GM12873 (cell line): ENCODE measurements around the gene DNAJC10.

Experiments
- TF ChIP-seq, protein P1 (sequence below): IDR thresholded peaks from 2 replicates; pipeline ENCODE4 v1.5.1; 2012; ENCODE audit warnings: low read depth, mild to moderate bottlenecking, moderate library complexity, low read length, control low read depth; ENCODE audit not compliant: insufficient read depth; ENCODE audit errors: missing control alignments

The DNAJC10 gene

DNA sequence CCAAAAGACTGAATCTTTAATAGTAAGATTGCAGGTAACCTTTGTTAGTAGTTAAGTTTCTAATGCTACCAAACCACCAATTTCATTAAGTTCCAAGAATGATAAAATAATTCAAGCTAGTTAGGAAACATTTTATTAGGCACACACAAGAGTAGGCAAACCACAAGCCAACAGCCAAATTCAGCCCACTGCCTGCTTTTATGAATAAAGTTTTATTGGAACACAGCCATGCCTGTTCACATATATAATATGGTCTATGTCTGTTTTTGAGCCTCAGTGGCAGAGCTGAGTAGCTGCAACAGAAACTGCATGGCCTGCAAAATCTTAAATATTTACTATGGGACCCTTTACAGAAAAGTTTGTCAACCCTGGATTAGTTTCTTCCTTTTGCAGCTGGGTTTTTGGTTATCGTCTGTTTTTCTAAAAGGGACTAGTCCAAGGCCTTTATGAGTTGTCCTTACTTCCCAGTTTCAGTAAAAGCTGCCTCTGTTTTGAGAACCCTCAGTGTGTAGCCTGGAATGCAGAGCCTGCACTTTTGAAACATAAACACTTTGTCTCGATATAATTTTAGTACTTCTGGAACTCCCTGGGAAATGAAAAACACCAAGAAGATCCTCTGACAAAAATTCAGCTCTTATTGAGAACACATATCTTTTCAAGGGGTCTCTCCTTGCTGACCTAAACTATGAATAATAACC, 111.3 kb downstream of the DNAJC10 start:
- TF ChIP-seq, protein P1, sequence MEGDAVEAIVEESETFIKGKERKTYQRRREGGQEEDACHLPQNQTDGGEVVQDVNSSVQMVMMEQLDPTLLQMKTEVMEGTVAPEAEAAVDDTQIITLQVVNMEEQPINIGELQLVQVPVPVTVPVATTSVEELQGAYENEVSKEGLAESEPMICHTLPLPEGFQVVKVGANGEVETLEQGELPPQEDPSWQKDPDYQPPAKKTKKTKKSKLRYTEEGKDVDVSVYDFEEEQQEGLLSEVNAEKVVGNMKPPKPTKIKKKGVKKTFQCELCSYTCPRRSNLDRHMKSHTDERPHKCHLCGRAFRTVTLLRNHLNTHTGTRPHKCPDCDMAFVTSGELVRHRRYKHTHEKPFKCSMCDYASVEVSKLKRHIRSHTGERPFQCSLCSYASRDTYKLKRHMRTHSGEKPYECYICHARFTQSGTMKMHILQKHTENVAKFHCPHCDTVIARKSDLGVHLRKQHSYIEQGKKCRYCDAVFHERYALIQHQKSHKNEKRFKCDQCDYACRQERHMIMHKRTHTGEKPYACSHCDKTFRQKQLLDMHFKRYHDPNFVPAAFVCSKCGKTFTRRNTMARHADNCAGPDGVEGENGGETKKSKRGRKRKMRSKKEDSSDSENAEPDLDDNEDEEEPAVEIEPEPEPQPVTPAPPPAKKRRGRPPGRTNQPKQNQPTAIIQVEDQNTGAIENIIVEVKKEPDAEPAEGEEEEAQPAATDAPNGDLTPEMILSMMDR, result no peak

DNA sequence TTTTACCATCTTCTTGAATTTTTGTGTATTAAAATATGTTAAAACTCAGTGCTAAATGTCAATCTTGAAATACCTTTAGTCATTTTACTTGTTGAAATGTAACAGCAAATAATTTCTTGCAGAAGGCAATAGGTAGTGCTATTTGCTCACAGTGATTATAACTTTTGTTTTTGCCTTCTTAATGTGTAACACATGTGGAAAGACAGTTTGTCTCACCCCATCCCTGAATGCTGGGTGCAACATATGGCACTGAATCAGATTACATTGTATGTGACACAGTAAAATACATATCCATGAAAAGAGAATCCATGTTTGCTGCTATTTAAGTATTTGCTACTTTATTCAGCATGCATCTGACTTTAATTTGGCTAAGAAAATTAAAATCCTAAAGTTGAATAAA, 115.0 kb downstream of the DNAJC10 start:
- TF ChIP-seq, protein P1, result no peak

DNA sequence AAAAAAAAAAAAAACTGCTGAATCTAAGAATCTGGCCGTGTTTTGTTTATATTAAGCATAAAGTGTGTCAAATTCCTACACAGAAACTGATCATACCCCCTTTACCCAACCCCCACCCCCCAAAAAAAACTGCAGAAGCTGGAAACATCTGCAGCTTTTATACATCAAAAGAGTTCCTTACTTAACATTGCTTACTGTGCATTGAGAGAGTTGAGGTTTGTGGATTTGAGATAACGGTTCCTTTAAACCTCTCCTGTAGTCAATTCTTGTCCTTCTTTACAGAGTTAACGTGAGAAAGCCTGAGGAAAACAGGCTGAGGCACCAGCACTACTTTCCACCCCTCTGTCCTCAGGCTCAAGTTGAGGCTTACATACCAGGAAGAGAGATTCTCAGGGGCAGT, 115.9 kb downstream of the DNAJC10 start:
- TF ChIP-seq, protein P1, result no peak

DNA sequence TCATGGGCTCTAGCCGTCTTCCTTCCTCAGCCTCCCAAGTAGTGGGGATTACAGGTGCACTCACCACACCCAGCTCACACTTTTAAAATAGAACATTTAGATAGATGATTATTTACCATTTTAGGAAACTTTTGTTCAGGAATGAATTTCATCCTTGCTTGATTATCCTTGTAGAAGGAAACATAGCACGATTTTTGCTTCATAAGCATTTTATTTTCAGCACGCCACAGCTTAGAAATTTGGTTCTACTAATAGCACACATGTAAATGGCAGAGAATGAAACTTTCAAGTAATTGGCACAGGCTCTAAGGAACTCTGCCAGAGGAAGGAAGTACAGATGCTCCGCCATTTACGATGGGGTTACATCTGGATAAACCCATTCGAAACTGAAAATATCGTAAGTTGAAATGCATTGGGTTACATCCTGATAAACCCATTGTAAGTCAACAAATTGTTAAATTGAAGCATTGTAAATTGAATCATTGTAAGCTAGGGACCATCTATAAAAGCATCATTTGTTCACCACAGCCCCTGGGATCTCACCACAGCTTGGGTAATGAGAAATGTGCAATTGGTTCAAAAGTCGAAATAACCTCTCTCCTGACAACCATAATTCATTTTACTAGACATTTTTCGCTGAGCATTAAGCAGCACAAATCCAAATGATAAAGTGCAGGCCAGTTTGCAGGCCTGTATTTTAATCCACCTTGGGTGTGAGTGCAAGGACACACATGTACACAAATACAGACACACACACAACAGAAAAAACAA, 117.2 kb downstream of the DNAJC10 start:
- TF ChIP-seq, protein P1, result no peak

DNA sequence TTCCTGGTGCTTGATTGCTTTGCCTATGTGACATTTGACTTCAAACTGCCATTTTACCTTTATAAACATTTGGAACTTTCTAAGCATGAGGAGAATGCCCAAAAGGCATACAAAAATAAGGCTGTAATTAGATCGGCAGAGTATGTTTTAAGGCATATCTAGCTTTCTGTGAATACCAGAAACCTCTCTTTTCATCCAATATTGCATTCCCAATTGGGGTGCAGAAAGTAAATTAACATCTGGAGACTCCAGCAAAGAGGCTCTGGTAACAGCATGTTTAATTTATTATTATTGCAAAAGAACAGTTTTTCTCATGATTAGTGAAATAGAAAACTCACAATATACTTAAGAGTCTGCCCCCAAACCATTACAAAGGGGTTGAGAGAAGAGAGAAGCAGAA, 118.2 kb downstream of the DNAJC10 start:
- TF ChIP-seq, protein P1, result no peak

DNA sequence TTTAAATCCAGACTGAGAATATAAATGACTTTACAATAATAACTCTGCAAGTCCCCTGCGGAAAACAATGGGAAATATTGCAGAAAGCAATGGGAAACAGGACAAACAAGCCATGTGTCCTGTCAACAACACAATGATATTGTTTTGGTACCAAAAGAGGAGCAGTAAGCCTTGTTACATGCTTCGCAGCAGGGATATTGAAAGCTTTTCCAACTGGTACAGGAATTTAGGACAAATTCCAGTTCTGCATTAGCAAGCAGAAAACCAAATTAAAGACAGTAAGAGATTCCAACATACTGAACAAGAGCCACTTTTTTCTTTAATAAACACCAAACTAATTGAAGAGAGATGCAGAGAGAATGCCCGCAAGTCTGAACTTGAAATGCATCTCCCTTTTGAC, 120.4 kb downstream of the DNAJC10 start:
- TF ChIP-seq, protein P1, result no peak
